HepG2 (cell line): ENCODE measurements around the gene DNAJB11. TPM values are rescaled to one million over a fixed set of nuclear protein-coding genes. Genes with fewer than 3 reads are reported as not detected.

Experiments used
- ATAC-seq: fragments of 200-7000 bp; cut with Tn5 transposase; 3 replicates; pipeline ENCODE4 v1.9.1; 2020; ENCODE audit warnings: mild to moderate bottlenecking, moderate library complexity
- BruUV-seq: library from RNA; stranded (reverse); fragments of 400-500 nt; replicated peaks from 2 replicates; lab custom pipeline; 2021; lab: Mats Ljungman, UMichigan
- CTCF ChIA-PET: fragments of 300-600 bp; formaldehyde crosslinking; extraction: SDS; loops from one replicate; lab custom pipeline; 2021; ENCODE audit warnings: low total read pairs, inconsistent platforms, low intra/inter-chr PET ratio; lab: Yijun Ruan, JAX
- POLR2A ChIA-PET: fragments of 350-600 bp; sonication (Branson Sonifier 250); formaldehyde crosslinking; loops from one replicate; lab custom pipeline; 2020; ENCODE audit warnings: antibody characterized with exemption, inconsistent platforms; lab: Yijun Ruan, JAX
- DNase-seq: peaks from one replicate; pipeline ENCODE4 v3.0.0-alpha.2; 2015; ENCODE audit warnings: low spot score
- FAIRE-seq: peaks from 3 replicates; lab custom pipeline; 2011; peaks lifted over from hg19 to GRCh38; lab: Jason Lieb, UNC
- H2AFZ ChIP-seq: one replicate; pipeline ENCODE4 v1.6.1; 2011; ENCODE audit warnings: low read length, inconsistent platforms
- H3K27ac ChIP-seq: fragments of 300-600 bp; 3 replicates; pipeline ENCODE4 v1.8.0; 2011; ENCODE audit warnings: mixed run types, mild to moderate bottlenecking, mixed read lengths, low read length, inconsistent platforms; ENCODE audit not compliant: insufficient read depth; ENCODE audit errors: extremely low read length
- H3K27me3 ChIP-seq, 2 experiments: fragments of 200-600 bp in 1 of 2; 2 replicates in 1 of 2; 3 replicates in 1 of 2; pipeline versions ENCODE4 v1.6.0 to v1.8.0; 2011; ENCODE audit warnings: low read length in 2 of 2, mild to moderate bottlenecking in 2 of 2, moderate library complexity in 2 of 2, inconsistent platforms in 1 of 2; ENCODE audit not compliant: insufficient read depth in 2 of 2, control insufficient read depth in 1 of 2
- H3K36me3 ChIP-seq, 2 experiments: fragments of 200-600 bp in 1 of 2; replicated peaks in 1 of 2; 2 replicates in 1 of 2; 3 replicates in 1 of 2; pipeline versions ENCODE4 v1.5.1 to v1.8.0; 2011; ENCODE audit warnings: low read length in 2 of 2, inconsistent platforms in 1 of 2; ENCODE audit not compliant: insufficient read depth in 2 of 2, control insufficient read depth in 1 of 2
- H3K4me1 ChIP-seq: 2 replicates; pipeline ENCODE4 v1.5.1; 2012; ENCODE audit warnings: low read length, inconsistent platforms; ENCODE audit not compliant: insufficient read depth
- H3K4me2 ChIP-seq: 2 replicates; pipeline ENCODE4 v1.6.0; 2011; ENCODE audit warnings: low read depth, low read length, inconsistent platforms
- H3K4me3 ChIP-seq, 3 experiments: fragments of 200-600 bp in 1 of 3; sonication (generic), shearing (Covaris generic) in 1 of 3; replicated peaks in 1 of 3; 2 replicates each; pipeline ENCODE4 v1.5.1; 2011 to 2016; ENCODE audit warnings: low read length in 3 of 3, inconsistent platforms in 2 of 3, low read depth in 2 of 3, mild to moderate bottlenecking in 2 of 3, control low read depth in 1 of 3, mixed read lengths in 1 of 3; ENCODE audit not compliant: insufficient read depth in 1 of 3
- H3K79me2 ChIP-seq: one replicate; pipeline ENCODE4 v1.6.1; 2011; ENCODE audit warnings: low read length, inconsistent platforms; ENCODE audit not compliant: insufficient read depth
- H3K9ac ChIP-seq: 2 replicates; pipeline ENCODE4 v1.6.0; 2011; ENCODE audit warnings: mild to moderate bottlenecking, low read depth, low read length, inconsistent platforms; ENCODE audit not compliant: insufficient read depth
- H3K9me3 ChIP-seq: 2 replicates; pipeline ENCODE4 v1.5.1; 2012; ENCODE audit warnings: mild to moderate bottlenecking, low read length
- H4K20me1 ChIP-seq: 2 replicates; pipeline ENCODE4 v1.6.0; 2011; ENCODE audit warnings: inconsistent platforms, mild to moderate bottlenecking, low read length, moderate library complexity; ENCODE audit not compliant: insufficient read depth
- AGO1 ChIP-seq: fragments of 200-400 bp; formaldehyde crosslinking; IDR thresholded peaks from 2 replicates; pipeline ENCODE4 v1.6.1; 2017; ENCODE audit warnings: mild to moderate bottlenecking, low read depth, low read length, moderate library complexity; ENCODE audit not compliant: poor library complexity, severe bottlenecking
- ARNTL ChIP-seq: sonication (generic); formaldehyde crosslinking; IDR thresholded peaks from 2 replicates; pipeline ENCODE4 v1.4.0; 2020; ENCODE audit warnings: mild to moderate bottlenecking, missing genetic modification reagents
- ATF7 ChIP-seq, 2 experiments: fragments of 450-650 bp in 1 of 2; sonication (generic) in 1 of 2; formaldehyde crosslinking in 1 of 2; IDR thresholded peaks; 2 replicates each; pipeline versions ENCODE4 v1.4.0 to v1.6.1; 2016 to 2020; ENCODE audit warnings: antibody characterized with exemption in 1 of 2, mild to moderate bottlenecking in 1 of 2, missing genetic modification reagents in 1 of 2
- BCL6 ChIP-seq: IDR thresholded peaks from 2 replicates; pipeline ENCODE4 v1.6.1; 2016; ENCODE audit warnings: missing genetic modification reagents, missing compliant biosample characterization
- ELF3 ChIP-seq: IDR thresholded peaks from 2 replicates; pipeline ENCODE4 v1.6.1; 2016; ENCODE audit warnings: missing genetic modification reagents, missing compliant biosample characterization
- EZH2 ChIP-seq: conservative IDR thresholded peaks from 2 replicates; pipeline ENCODE4 v1.6.1; 2012; ENCODE audit warnings: mild to moderate bottlenecking, low read depth, low read length, moderate library complexity
- JUN ChIP-seq: sonication (generic); formaldehyde crosslinking; IDR thresholded peaks from 2 replicates; pipeline ENCODE4 v1.4.0; 2020; ENCODE audit warnings: mild to moderate bottlenecking, missing genetic modification reagents
- NFE2 ChIP-seq: sonication (generic); formaldehyde crosslinking; IDR thresholded peaks from 2 replicates; pipeline ENCODE4 v1.4.0; 2020; ENCODE audit warnings: missing genetic modification reagents
- NFKBIZ ChIP-seq: IDR thresholded peaks from 2 replicates; pipeline ENCODE4 v1.6.1; 2018; ENCODE audit warnings: missing genetic modification reagents, missing compliant biosample characterization
- RBAK ChIP-seq: sonication (generic); formaldehyde crosslinking; IDR thresholded peaks from 2 replicates; pipeline ENCODE4 v1.5.1; 2020; ENCODE audit warnings: mild to moderate bottlenecking, missing genetic modification reagents
- TCF7 ChIP-seq: sonication (generic); IDR thresholded peaks from 2 replicates; pipeline ENCODE4 v1.6.1; 2016; ENCODE audit warnings: antibody characterized with exemption, low read depth
- THYN1 ChIP-seq: sonication (generic); formaldehyde crosslinking; IDR thresholded peaks from 2 replicates; pipeline ENCODE4 v1.8.1; 2023; ENCODE audit warnings: low read depth, mild to moderate bottlenecking, moderate library complexity, missing genetic modification reagents, borderline replicate concordance
- ZMAT3 ChIP-seq: sonication (generic); formaldehyde crosslinking; conservative IDR thresholded peaks from 2 replicates; pipeline ENCODE4 v1.7.0; 2021; ENCODE audit warnings: missing genetic modification reagents
- ZNF274 ChIP-seq: sonication (generic); formaldehyde crosslinking; IDR thresholded peaks from 2 replicates; pipeline ENCODE4 v1.5.1; 2020; ENCODE audit warnings: mild to moderate bottlenecking, missing genetic modification reagents
- ZNF567 ChIP-seq: sonication (generic); formaldehyde crosslinking; IDR thresholded peaks from 2 replicates; pipeline ENCODE4 v1.8.1; 2023; ENCODE audit warnings: mild to moderate bottlenecking, missing genetic modification reagents, borderline replicate concordance
- ZSCAN22 ChIP-seq: sonication (generic); formaldehyde crosslinking; IDR thresholded peaks from 2 replicates; pipeline ENCODE4 v1.4.0; 2020; ENCODE audit warnings: mild to moderate bottlenecking, missing genetic modification reagents
- WGBS: methylation state at CpG from one replicate; pipeline ENCODE4 v1.1.6; 2017; ENCODE audit warnings: low lambda C conversion rate; 5-methylcytosine and 5-hydroxymethylcytosine counted together
- in situ Hi-C: cut with HindIII; loops from 2 replicates; pipeline ENCODE4 v1.10.0; 2017; ENCODE audit warnings: low pct_unique_long_range_greater_than_20kb; ENCODE audit not compliant: extremely low pct_ligation_motif_present
- intact Hi-C: fragments of 100-400 bp; cut with micrococcal nuclease; formaldehyde crosslinking; loops from one replicate; pipeline ENCODE4 v1.10.0; 2022; ENCODE audit not compliant: unreplicated experiment
- polyA plus RNA-seq, 8 experiments: library from polyadenylated mRNA; depleted of rRNA in 3 of 8; stranded (reverse) in 7 of 8; unstranded in 1 of 8; fragments of >200 nt; fragmentation: Illumina TruSeq in 4 of 8; extraction: Trizol in 4 of 8; gene quantifications; 2 replicates each; pipeline versions ENCODE4 v1.2.1 to v1.2.3, GENCODE V29; 2011 to 2016; ENCODE audit warnings: low read depth in 4 of 8, missing spikeins in 1 of 8, mixed read lengths in 1 of 8; ENCODE audit not compliant: insufficient read depth in 1 of 8
- total RNA-seq, 5 experiments: library from RNA; depleted of rRNA; stranded (reverse); fragments of >200 nt; fragmentation: Illumina TruSeq; extraction: Trizol; gene quantifications; 2 replicates each; pipeline ENCODE4 v1.2.3, GENCODE V29; 2016; ENCODE audit warnings: low read depth in 1 of 5
- TF ChIP-seq, protein P1 (sequence below): sonication (generic); formaldehyde crosslinking; IDR thresholded peaks from 2 replicates; pipeline ENCODE4 v1.8.0; 2022; ENCODE audit warnings: mild to moderate bottlenecking, missing genetic modification reagents
- TF ChIP-seq, protein P2 (sequence below): sonication (generic); formaldehyde crosslinking; IDR thresholded peaks from 2 replicates; pipeline ENCODE4 v1.8.1; 2023; ENCODE audit warnings: mild to moderate bottlenecking, missing genetic modification reagents
- TF ChIP-seq, protein P3 (sequence below): sonication (generic); formaldehyde crosslinking; IDR thresholded peaks from 2 replicates; pipeline ENCODE4 v1.4.0; 2020; ENCODE audit warnings: missing genetic modification reagents
- TF ChIP-seq, protein P4 (sequence below): sonication (generic); formaldehyde crosslinking; IDR thresholded peaks from 2 replicates; pipeline ENCODE4 v1.4.0; 2020; ENCODE audit warnings: mild to moderate bottlenecking, low read depth, missing genetic modification reagents

The DNAJB11 gene
- total and polyA plus RNA-seq, 2 of the 13 experiments (the other 11 are each of a cell fraction or from before 2014, with no cell fraction given), result 41.0 to 132 TPM

DNA sequence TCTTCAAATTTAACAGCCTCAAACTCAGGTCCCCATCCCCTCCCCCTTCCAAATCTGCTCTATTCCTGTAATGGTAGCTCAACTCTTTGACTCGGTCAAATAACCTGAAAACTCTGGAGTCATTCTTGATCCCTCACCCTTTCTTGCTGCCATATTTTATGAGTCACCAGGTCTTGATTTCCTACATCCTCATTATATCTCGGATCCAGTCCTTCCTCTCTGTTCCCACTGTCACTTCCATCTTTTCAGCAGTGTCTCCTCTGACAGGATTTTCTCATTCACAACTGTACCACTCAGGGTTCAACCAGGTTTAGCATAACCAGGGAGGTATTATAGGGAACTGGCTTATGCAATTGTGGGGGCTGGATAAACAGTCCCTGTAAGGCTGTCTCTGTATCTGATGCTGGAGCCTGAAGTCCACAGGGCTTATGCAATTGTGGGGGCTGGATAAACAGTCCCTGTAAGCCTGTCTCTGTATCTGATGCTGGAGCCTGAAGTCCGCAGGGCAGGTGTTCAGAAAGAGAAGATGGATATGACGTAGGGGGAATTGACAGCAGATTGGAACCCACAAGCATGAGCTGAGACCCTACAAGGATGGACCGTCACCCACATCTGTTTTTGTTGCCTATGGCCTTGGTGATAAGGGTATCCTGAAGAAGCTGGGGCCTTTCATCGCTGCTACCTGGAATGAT is 60.6 kb downstream of the DNAJB11 start:
- H3K36me3 ChIP-seq, result no peaks in the 10 kb centered on the region
- intact Hi-C loops, result no loop called here
- peaks cover 52% of the 10 kb centered on the region for H3K4me1 ChIP-seq
- FAIRE-seq, result peak; percentile 88
- in situ Hi-C loops, result no loop called here
- ATAC-seq, result peak; percentile 75
- no peak overlapping the region for H3K9ac ChIP-seq
- ChIA-PET CTCF (no interaction called here), POLR2A (interaction anchor here (1.0 to 1.6 kb wide), 2 partner anchors 9 to 112 kb away, joined by 3 to 7 read pairs; no protein-coding TSS in a partner anchor)
- peak overlapping the region; percentile 20 for H3K27ac ChIP-seq
- H4K20me1 ChIP-seq, result peaks cover 7% of the 10 kb centered on the region; the same call in 1 of the 2 replicates
- no peak overlapping the region for H3K4me3 ChIP-seq
- WGBS, result 21% methylated on average over 6 of the region's 6 CpGs
- no peaks in the 10 kb centered on the region for H3K9me3 ChIP-seq
- peak; percentile 92 for DNase-seq
- BruUV-seq, result no TSS peak
- peak overlapping the region; percentile 36; the same call in 1 of the 2 replicates for H3K4me2 ChIP-seq
- H2AFZ ChIP-seq, result no peak overlapping the region
- H3K27me3 ChIP-seq, result no peaks in the 10 kb centered on the region
- no peaks in the 10 kb centered on the region for H3K79me2 ChIP-seq
- TF ChIP-seq, protein P1, sequence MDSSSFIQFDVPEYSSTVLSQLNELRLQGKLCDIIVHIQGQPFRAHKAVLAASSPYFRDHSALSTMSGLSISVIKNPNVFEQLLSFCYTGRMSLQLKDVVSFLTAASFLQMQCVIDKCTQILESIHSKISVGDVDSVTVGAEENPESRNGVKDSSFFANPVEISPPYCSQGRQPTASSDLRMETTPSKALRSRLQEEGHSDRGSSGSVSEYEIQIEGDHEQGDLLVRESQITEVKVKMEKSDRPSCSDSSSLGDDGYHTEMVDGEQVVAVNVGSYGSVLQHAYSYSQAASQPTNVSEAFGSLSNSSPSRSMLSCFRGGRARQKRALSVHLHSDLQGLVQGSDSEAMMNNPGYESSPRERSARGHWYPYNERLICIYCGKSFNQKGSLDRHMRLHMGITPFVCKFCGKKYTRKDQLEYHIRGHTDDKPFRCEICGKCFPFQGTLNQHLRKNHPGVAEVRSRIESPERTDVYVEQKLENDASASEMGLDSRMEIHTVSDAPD (CRISPR knock-in tag), result 0 out of 2 replicates have a peak, but pooled peaks have one; percentile 33
- TF ChIP-seq ZNF274 (CRISPR knock-in tag) (no peak), THYN1 (no peak), AGO1 (no peak), BCL6 (peak; percentile 84), ZMAT3 (CRISPR knock-in tag) (peak; percentile 80; the same call in 1 of the 2 replicates), TCF7 (peak; percentile 53), EZH2 (no peak), ZSCAN22 (CRISPR knock-in tag) (no peak), ARNTL (CRISPR knock-in tag) (peak; percentile 76; the same call in 1 of the 2 replicates), NFE2 (CRISPR knock-in tag) (no peak), RBAK (CRISPR knock-in tag) (0 out of 2 replicates have a peak, but pooled peaks have one; percentile 69), ZNF567 (CRISPR knock-in tag) (peak; percentile 83; the same call in 1 of the 2 replicates), ELF3 (CRISPR knock-in tag) (peak; percentile 16; the same call in 1 of the 2 replicates), ATF7 (IDR thresholded peaks at IDR 0.05) (peak; percentile 4; the same call in 1 of the 2 replicates), ATF7 (CRISPR knock-in tag; IDR thresholded peaks at IDR 0.05) (peak; percentile 61; the same call in 1 of the 2 replicates), NFKBIZ (CRISPR knock-in tag) (no peak), JUN (CRISPR knock-in tag) (0 out of 2 replicates have a peak, but pooled peaks have one; percentile 25)
- TF ChIP-seq, protein P2, sequence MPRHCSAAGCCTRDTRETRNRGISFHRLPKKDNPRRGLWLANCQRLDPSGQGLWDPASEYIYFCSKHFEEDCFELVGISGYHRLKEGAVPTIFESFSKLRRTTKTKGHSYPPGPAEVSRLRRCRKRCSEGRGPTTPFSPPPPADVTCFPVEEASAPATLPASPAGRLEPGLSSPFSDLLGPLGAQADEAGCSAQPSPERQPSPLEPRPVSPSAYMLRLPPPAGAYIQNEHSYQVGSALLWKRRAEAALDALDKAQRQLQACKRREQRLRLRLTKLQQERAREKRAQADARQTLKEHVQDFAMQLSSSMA (CRISPR knock-in tag), result 0 out of 2 replicates have a peak, but pooled peaks have one; percentile 31
- TF ChIP-seq, protein P3, sequence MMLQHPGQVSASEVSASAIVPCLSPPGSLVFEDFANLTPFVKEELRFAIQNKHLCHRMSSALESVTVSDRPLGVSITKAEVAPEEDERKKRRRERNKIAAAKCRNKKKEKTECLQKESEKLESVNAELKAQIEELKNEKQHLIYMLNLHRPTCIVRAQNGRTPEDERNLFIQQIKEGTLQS, result 0 out of 2 replicates have a peak, but pooled peaks have one; percentile 54
- TF ChIP-seq, protein P4, sequence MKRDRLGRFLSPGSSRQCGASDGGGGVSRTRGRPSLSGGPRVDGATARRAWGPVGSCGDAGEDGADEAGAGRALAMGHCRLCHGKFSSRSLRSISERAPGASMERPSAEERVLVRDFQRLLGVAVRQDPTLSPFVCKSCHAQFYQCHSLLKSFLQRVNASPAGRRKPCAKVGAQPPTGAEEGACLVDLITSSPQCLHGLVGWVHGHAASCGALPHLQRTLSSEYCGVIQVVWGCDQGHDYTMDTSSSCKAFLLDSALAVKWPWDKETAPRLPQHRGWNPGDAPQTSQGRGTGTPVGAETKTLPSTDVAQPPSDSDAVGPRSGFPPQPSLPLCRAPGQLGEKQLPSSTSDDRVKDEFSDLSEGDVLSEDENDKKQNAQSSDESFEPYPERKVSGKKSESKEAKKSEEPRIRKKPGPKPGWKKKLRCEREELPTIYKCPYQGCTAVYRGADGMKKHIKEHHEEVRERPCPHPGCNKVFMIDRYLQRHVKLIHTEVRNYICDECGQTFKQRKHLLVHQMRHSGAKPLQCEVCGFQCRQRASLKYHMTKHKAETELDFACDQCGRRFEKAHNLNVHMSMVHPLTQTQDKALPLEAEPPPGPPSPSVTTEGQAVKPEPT (CRISPR knock-in tag), result no peak
